Activated CD4-positive, CD25-positive, alpha-beta regulatory T cell treated with anti-CD3 and anti-CD28 coated beads, Interleukin-2, amount 50 U/mL, for 16 hours (primary cell): ENCODE results near the gene ZNF649.
A peak's percentile ranks its signal among the peaks of the same experiment; 100 is the strongest.
"Not testable (repeated sequence)": the region's sequence is repeated elsewhere in the genome, so short reads cannot be mapped to it uniquely, and the experiment has no call there.

Experiments
- DNase-seq: peaks from one replicate; pipeline ENCODE4 v3.0.0-alpha.2; 2020; ENCODE audit warnings: low read depth, low spot score

ZNF649 gene

GRCh38 chr19:51904331-51905165, at the start of gene ZNF649:
ZNF649 (minus strand) TSS chr19:51905017; CDS start chr19:51900107, 4,910 bp downstream.
- peak; percentile 65 for DNase-seq

- no peak for DNase-seq
These were observed 44.2 kb upstream of the ZNF649 start for GRCh38 chr19:51948975-51949374.

GRCh38 chr19:51946602-51947001, 41.8 kb upstream of the ZNF649 start:
- DNase-seq = no peak

- DNase-seq = no peak
These were observed 40.2 kb upstream of the ZNF649 start for GRCh38 chr19:51944798-51945552.

GRCh38 chr19:51938936-51939335, 34.1 kb upstream of the ZNF649 start:
- no peak for DNase-seq

- no peak for DNase-seq
These were observed 27.1 kb upstream of the ZNF649 start for GRCh38 chr19:51931921-51932320.

GRCh38 chr19:51927859-51928258, 23.0 kb upstream of the ZNF649 start:
- DNase-seq = no peak

- DNase-seq = peak; percentile 68
These were observed 22.2 kb upstream of the ZNF649 start, which contains the start of gene ZNF613 for GRCh38 chr19:51926784-51927741. ZNF613 (plus strand) TSS chr19:51927472; CDS start chr19:51936221, 8,749 bp downstream.

- DNase-seq = no peak
These were observed 21.6 kb upstream of the ZNF649 start for GRCh38 chr19:51926426-51926783.

- no peak for DNase-seq
These were observed 17.1 kb upstream of the ZNF649 start for GRCh38 chr19:51921949-51922348.

- no peak for DNase-seq
These were observed 14.8 kb upstream of the ZNF649 start for GRCh38 chr19:51919606-51920005.

- DNase-seq = no peak
These were observed 11.3 kb upstream of the ZNF649 start for GRCh38 chr19:51916167-51916566.

- no peak for DNase-seq
These were observed 10.6 kb upstream of the ZNF649 start for GRCh38 chr19:51915324-51915867.

- DNase-seq = not testable (repeated sequence)
These were observed 3.2 kb upstream of the ZNF649 start for GRCh38 chr19:51907981-51908380.

GRCh38 chr19:51906108-51906507, 1.3 kb upstream of the ZNF649 start:
- not testable (repeated sequence) for DNase-seq

GRCh38 chr19:51905639-51906038, 822 bp upstream of the ZNF649 start:
- not testable (repeated sequence) for DNase-seq

GRCh38 chr19:51905206-51905605, 389 bp upstream of the ZNF649 start:
- no peak for DNase-seq

GRCh38 chr19:51903192-51903591, 1.6 kb downstream of the ZNF649 start:
- DNase-seq = no peak

- no peak for DNase-seq
These were observed 3.0 kb downstream of the ZNF649 start for GRCh38 chr19:51901860-51902259.

- DNase-seq = no peak
These were observed 13.5 kb downstream of the ZNF649 start for GRCh38 chr19:51891193-51891747.

GRCh38 chr19:51889934-51890333, 14.9 kb downstream of the ZNF649 start:
- DNase-seq = no peak
